Measurements from ENCODE around the gene ZMAT5.

DNA sequence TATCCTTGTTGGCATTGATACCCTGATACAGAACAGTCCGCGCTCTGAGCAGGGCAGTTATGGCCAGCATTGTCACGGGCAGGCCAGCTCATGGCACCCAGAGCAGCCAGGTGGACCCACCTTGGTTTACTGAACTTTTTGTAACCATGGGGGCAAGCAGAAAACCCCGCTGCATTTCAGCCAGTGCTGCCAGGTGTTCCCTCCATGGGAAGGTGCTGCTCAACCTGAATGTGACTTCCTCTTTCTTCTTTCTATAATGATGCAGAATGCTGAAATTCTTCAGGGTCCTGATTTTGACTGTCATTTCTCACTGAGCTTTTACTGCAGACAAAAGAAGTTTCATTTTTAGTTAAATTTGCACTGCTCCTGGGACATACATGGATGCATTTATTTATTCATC, 82.6 kb downstream of the ZMAT5 start:
- TF ChIP-seq, protein P1, sequence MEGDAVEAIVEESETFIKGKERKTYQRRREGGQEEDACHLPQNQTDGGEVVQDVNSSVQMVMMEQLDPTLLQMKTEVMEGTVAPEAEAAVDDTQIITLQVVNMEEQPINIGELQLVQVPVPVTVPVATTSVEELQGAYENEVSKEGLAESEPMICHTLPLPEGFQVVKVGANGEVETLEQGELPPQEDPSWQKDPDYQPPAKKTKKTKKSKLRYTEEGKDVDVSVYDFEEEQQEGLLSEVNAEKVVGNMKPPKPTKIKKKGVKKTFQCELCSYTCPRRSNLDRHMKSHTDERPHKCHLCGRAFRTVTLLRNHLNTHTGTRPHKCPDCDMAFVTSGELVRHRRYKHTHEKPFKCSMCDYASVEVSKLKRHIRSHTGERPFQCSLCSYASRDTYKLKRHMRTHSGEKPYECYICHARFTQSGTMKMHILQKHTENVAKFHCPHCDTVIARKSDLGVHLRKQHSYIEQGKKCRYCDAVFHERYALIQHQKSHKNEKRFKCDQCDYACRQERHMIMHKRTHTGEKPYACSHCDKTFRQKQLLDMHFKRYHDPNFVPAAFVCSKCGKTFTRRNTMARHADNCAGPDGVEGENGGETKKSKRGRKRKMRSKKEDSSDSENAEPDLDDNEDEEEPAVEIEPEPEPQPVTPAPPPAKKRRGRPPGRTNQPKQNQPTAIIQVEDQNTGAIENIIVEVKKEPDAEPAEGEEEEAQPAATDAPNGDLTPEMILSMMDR (IDR thresholded peaks at IDR 0.05), result no peak
- no peak for TF ChIP-seq POLR2A (IDR thresholded peaks at IDR 0.05)
